DMS53 (cell line): ENCODE measurements around the gene SNCAIP.

Experiments used
- DNase-seq: peaks from one replicate; lab custom pipeline; 2025; lab: John Stamatoyannopoulos, UW

SNCAIP gene

DNA sequence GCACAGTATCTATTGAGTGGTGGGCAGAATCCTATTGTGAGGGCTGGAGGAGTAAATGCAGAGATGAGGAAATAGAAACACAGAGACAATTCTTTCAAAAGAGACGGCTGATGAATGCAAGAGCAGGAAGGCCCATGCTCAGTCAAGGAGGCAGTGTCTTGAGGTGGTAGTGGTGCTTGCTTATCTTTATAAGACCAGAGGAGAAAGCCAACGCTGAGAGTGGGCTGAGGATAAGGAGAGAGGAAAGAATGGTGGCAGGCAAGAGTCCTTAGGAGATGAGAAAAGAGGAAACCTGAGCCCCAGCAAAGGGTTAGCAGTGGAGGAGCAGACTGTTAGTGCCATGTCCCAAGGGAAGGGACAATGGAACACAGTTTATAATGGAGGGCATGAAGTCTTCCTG is 86.0 kb downstream of the SNCAIP start:
- DNase-seq, result no peak

- no peak for DNase-seq
These were observed 88.3 kb downstream of the SNCAIP start for GRCh38 chr5:122400341-122400740.

DNA sequence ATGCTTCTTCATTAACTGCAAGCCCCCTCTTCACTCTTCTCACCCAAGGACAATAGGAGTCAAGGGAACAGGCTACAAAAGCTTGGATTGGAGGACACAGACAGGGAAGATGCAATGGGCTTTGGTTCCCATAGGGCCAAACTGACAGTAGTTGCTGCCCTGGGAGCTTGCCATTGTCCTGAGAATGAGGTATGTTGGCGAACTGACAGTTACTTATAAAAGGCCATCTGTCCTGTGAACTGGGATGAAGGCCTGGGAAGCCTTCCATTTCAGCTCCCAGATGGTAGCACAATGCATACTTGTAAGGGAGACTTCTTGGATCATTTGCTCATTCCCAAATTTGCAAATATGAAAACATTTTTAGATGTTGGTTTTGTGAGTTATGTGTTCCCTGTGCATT is 88.9 kb downstream of the SNCAIP start:
- no peak for DNase-seq

DNA sequence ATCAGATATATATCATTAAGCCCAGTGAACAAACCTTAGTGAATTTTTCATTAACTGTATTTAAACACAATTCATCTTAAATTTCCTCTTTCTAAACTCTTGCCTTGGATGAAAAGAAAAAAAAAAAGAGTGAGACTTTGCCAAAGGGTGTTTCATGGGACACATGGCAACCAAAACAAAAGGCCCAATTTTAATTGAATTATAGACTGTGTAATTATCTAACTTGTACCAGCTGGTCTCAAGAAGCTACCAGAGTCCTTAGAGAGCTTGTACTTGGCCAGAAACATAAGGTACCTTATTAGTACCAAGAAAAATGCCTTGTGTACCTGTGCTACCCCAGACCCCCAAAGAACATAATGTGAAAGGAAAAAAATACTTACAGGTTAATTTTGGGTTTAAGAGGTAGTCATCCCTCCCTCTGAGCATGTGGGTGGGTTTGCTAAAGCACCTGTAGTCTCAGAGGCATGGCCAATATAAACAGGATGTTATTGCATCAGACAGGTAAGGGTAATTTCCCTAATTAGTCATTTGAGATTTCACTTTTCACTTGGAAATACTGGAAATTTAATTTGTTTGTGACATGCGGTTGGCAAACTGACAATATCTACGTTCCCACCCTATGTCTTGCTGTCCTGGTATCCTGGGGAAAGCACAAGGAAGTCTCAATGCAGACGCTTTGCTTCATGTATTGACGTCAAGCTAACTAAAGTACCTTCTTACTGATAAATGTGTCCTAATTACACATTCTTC is 90.1 kb downstream of the SNCAIP start:
- DNase-seq, result no peak

GRCh38 chr5:122402955-122403685 is 91.1 kb downstream of the SNCAIP start:
- DNase-seq, result no peak

DNA sequence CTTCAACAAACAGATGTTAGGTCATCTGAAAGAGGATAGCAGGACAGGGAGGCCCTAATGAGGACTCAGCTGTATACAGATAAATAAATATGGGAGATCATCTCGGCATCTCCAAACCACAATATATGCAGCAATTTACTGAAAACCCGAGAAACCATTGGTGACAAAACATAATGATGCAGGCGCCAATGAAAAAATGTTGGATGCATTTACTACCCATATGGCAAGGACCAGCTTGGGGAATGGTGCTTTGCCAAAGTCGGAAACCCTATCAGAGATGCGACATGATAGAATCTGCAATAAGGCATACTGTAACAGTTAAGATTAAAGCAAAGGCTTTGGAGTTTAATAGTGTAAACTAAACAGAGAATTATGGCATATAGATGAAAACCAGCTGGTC is 92.0 kb downstream of the SNCAIP start:
- no peak for DNase-seq

DNA sequence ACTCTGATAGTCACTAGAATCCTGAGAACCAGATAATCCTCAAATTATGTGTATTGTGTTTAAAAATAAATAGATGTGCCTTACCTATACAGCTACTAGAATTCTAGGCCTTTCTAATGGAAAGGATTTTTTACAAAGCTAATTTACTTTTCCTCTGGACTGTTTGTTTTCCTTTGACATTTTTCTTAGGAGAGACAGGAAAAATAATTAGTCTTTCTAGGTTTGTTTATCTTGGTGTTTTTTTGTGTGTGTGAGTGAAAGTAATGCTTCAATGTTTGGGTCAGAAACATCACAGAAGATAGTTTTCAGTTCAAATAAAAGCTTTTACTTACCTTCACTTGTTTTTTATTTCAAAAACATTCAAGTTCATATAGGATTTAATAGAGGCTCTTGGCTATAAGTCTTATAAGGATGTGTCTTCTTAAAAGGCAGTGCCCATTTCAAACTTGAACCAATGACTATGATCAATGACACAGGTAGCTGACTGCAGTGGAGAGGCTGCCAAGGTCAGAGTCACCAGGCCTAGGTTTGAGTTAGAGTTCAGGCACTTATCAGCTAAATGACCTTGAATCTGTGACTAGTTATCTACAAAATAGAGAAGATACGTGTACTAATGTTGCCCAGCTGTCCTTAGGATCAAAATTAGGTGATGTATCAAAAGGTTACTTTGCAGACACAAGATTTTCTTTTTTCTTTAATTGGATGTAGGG is 92.8 kb downstream of the SNCAIP start:
- DNase-seq, result no peak

DNA sequence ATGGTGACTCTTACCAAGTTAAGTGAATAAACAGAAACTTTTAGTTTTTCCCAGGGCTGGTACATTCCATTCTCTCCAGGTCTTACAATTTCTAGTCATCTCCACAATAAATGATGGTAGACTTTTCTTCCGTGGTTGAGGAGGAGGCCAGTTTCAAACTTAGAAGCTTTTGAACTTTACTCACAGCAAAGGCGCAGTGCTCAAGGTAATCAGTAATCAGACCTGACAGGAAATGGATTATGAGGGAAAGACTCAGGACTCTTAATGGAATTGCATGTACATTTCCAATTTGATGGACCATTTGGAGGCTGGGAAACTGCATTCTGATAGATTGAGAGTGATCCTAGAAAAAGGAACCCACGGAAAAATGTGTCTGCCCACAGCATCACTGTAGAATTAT is 93.7 kb downstream of the SNCAIP start:
- DNase-seq, result no peak

GRCh38 chr5:122406181-122406580 is 94.1 kb downstream of the SNCAIP start:
- DNase-seq, result no peak

DNA sequence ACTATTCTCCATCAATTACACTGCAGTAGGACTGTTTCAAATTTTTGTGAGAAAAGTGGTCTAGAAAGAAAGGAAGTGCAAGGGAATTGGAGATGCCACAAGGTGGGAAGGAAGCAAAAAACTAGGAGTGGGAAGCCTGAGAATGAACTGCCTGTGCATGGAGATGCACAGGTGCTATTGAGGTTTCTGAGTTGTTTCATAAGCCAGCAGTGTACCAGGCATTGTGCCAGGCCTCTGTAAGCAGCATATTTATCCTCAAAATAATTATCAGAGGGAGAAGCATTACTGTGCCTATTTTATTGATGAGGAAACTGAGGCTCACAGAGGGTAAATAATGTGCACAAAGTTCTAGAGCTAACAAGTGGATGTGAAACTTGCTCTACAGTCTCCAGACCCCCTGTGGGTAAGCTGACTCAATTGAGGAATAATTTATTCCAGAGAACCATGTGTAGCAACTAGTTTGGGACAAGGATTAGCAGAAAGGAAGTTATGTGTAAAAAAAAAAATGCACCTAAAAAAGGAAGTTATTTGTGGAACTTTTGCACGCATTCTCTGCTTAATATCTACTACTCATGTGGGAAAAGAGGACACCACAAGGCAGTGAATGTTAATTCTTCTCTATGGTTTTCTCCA is 96.7 kb downstream of the SNCAIP start:
- DNase-seq, result no peak

- DNase-seq, result no peak
These were observed 100.9 kb downstream of the SNCAIP start for GRCh38 chr5:122412966-122413365.

DNA sequence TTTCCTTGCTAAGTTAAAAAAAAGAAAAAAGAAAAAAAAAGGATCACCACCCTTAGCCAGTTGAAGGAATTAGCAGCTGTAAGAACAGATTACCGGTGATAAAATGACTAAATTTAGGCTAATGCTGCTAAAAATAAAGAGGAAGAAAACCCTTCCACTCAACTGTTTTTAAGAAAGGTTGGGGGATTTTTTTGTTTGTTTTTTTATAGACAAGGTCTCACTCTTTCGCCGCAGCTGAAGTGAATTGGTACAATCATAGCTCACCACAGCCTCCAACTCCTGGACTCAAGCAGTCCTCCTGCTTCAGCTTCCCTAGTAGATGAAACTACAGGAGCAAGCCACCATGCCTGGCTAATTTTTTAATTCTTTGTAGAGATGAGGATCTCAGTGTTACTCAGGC is 101.7 kb downstream of the SNCAIP start:
- no peak for DNase-seq

- DNase-seq, result peak; percentile 86
These were observed 103.2 kb downstream of the SNCAIP start for GRCh38 chr5:122415030-122415800.

DNA sequence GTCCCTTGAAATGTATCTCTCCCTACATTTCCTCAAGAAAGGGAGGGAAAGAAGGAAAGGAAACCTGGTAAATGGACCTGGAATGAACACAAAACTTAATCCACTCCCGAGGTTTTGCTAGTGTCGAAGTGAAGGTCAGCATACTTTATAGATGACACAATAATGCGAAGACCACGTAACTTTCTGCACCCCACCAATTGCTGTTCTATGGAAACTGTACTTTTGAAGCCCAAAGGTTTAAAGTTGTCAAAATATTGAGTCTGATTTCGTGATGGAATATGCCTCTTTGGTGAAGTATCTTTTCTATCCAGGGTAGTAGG is 103.7 kb downstream of the SNCAIP start:
- DNase-seq, result no peak

GRCh38 chr5:122419142-122419894 is 107.3 kb downstream of the SNCAIP start:
- DNase-seq, result no peak

DNA sequence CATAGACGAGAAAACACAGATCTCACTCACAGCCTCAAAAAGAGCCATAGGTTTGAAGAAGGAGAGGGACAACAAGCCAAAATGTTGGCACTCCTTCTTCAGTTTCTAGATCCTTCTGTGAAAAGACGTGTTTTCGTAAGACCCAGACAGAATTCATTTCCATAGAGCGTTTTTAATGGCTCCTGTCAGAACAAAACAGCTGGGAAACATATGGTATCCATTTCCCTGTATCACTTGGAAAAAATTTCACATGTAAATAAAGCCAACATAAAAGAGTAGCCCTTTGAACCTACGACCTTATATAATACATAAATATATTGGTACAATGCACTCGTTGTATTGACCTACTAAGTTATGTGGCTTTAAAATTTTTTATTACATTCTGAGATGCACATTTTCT is 108.1 kb downstream of the SNCAIP start:
- no peak for DNase-seq

- DNase-seq, result no peak
These were observed 108.7 kb downstream of the SNCAIP start for GRCh38 chr5:122420537-122421236.

- DNase-seq, result no peak
These were observed 109.5 kb downstream of the SNCAIP start for GRCh38 chr5:122421374-122422079.

- no peak for DNase-seq
These were observed 111.2 kb downstream of the SNCAIP start for GRCh38 chr5:122423221-122423620.

- no peak for DNase-seq
These were observed 112.1 kb downstream of the SNCAIP start for GRCh38 chr5:122424132-122424531.
